HepG2 (cell line): ENCODE results near the gene SALL4. TPM values are rescaled to one million over a fixed set of nuclear protein-coding genes. Genes with fewer than 3 reads are reported as not detected.
A peak's percentile ranks its signal among the peaks of the same experiment; 100 is the strongest.

Source experiments
- AGO1 ChIP-seq: fragments of 200-400 bp; formaldehyde crosslinking; IDR thresholded peaks from 2 replicates; pipeline ENCODE4 v1.6.1; 2017; ENCODE audit warnings: mild to moderate bottlenecking, low read depth, low read length, moderate library complexity; ENCODE audit not compliant: poor library complexity, severe bottlenecking
- CBX2 ChIP-seq, 2 experiments: fragments of 200-600 bp in 1 of 2; sonication (generic); formaldehyde crosslinking in 1 of 2; IDR thresholded peaks; 2 replicates each; pipeline versions ENCODE4 v1.7.0 to v1.8.1; 2018 to 2022; ENCODE audit warnings: low read depth in 2 of 2, low read length in 1 of 2, mild to moderate bottlenecking in 1 of 2, missing genetic modification reagents in 1 of 2
- CEBPG ChIP-seq: IDR thresholded peaks from 2 replicates; pipeline ENCODE4 v1.6.1; 2016
- ERF ChIP-seq: IDR thresholded peaks from 2 replicates; pipeline ENCODE4 v1.6.1; 2018; ENCODE audit warnings: missing biosample characterization, missing genetic modification reagents
- HMG20A ChIP-seq: IDR thresholded peaks from 2 replicates; pipeline ENCODE4 v1.6.1; 2016; ENCODE audit warnings: borderline replicate concordance
- KLF16 ChIP-seq, 2 experiments: sonication (generic) in 1 of 2; formaldehyde crosslinking in 1 of 2; IDR thresholded peaks; 2 replicates each; pipeline versions ENCODE4 v1.6.1 to v1.8.0; 2016 to 2023; ENCODE audit warnings: missing genetic modification reagents in 2 of 2, missing compliant biosample characterization in 1 of 2
- MAF1 ChIP-seq: sonication (generic); formaldehyde crosslinking; IDR thresholded peaks from 2 replicates; pipeline ENCODE4 v1.5.0; 2020; ENCODE audit warnings: missing genetic modification reagents, borderline replicate concordance
- REPIN1 ChIP-seq: sonication (generic); formaldehyde crosslinking; IDR thresholded peaks from 2 replicates; pipeline ENCODE4 v1.8.0; 2022; ENCODE audit warnings: missing genetic modification reagents, low read depth, mild to moderate bottlenecking, borderline replicate concordance
- SNAPC2 ChIP-seq: sonication (generic); formaldehyde crosslinking; IDR thresholded peaks from 2 replicates; pipeline ENCODE4 v1.8.1; 2022; ENCODE audit warnings: mild to moderate bottlenecking, missing genetic modification reagents
- ZFP62 ChIP-seq: sonication (generic); formaldehyde crosslinking; IDR thresholded peaks from 2 replicates; pipeline ENCODE4 v1.4.0; 2020; ENCODE audit warnings: missing genetic modification reagents
- ZNF567 ChIP-seq: sonication (generic); formaldehyde crosslinking; IDR thresholded peaks from 2 replicates; pipeline ENCODE4 v1.8.1; 2023; ENCODE audit warnings: mild to moderate bottlenecking, missing genetic modification reagents, borderline replicate concordance
- ZNF615 ChIP-seq: sonication (generic); formaldehyde crosslinking; IDR thresholded peaks from 2 replicates; pipeline ENCODE4 v1.5.0; 2020; ENCODE audit warnings: mild to moderate bottlenecking, missing genetic modification reagents, borderline replicate concordance
- ZNF644 ChIP-seq: IDR thresholded peaks from 2 replicates; pipeline ENCODE4 v1.6.1; 2016; ENCODE audit warnings: low read depth
- ZNF720 ChIP-seq: sonication (generic); formaldehyde crosslinking; IDR thresholded peaks from 2 replicates; pipeline ENCODE4 v1.4.0; 2020; ENCODE audit warnings: missing genetic modification reagents
- ZNF775 ChIP-seq: sonication (generic); formaldehyde crosslinking; IDR thresholded peaks from 2 replicates; pipeline ENCODE4 v1.4.0; 2020; ENCODE audit warnings: missing genetic modification reagents, mild to moderate bottlenecking, moderate library complexity, borderline replicate concordance
- ZZZ3 ChIP-seq: sonication (generic); formaldehyde crosslinking; IDR thresholded peaks from 2 replicates; pipeline ENCODE4 v1.4.0; 2020; ENCODE audit warnings: missing genetic modification reagents, mild to moderate bottlenecking, borderline replicate concordance
- polyA plus RNA-seq, 8 experiments: library from polyadenylated mRNA; depleted of rRNA in 3 of 8; stranded (reverse) in 7 of 8; unstranded in 1 of 8; fragments of >200 nt; fragmentation: Illumina TruSeq in 4 of 8; extraction: Trizol in 4 of 8; gene quantifications; 2 replicates each; pipeline versions ENCODE4 v1.2.1 to v1.2.3, GENCODE V29; 2011 to 2016; ENCODE audit warnings: low read depth in 4 of 8, missing spikeins in 1 of 8, mixed read lengths in 1 of 8; ENCODE audit not compliant: insufficient read depth in 1 of 8
- total RNA-seq, 5 experiments: library from RNA; depleted of rRNA; stranded (reverse); fragments of >200 nt; fragmentation: Illumina TruSeq; extraction: Trizol; gene quantifications; 2 replicates each; pipeline ENCODE4 v1.2.3, GENCODE V29; 2016; ENCODE audit warnings: low read depth in 1 of 5
- TF ChIP-seq, protein P1 (sequence below): sonication (generic); formaldehyde crosslinking; IDR thresholded peaks from 2 replicates; pipeline ENCODE4 v1.4.0; 2020; ENCODE audit warnings: missing genetic modification reagents
- TF ChIP-seq, protein P2 (sequence below): IDR thresholded peaks from 2 replicates; pipeline ENCODE4 v1.6.1; 2016; ENCODE audit warnings: missing biosample characterization, missing genetic modification reagents, low read depth
- TF ChIP-seq, protein P3 (sequence below): sonication (generic); formaldehyde crosslinking; IDR thresholded peaks from 2 replicates; pipeline ENCODE4 v1.9.0; 2022; ENCODE audit warnings: missing genetic modification reagents, mild to moderate bottlenecking, borderline replicate concordance
- TF ChIP-seq, protein P4 (sequence below): sonication (generic); formaldehyde crosslinking; IDR thresholded peaks from 2 replicates; pipeline ENCODE4 v1.8.1; 2023; ENCODE audit warnings: mild to moderate bottlenecking, missing genetic modification reagents

The SALL4 gene
- total and polyA plus RNA-seq, 2 of the 13 experiments (the other 11 are each of a cell fraction or from before 2014, with no cell fraction given): 0.33 to 1.8 TPM

- TF ChIP-seq ZNF615 (CRISPR knock-in tag) (no peak), SNAPC2 (CRISPR knock-in tag) (peak; percentile 60), ERF (CRISPR knock-in tag) (peak; percentile 97), MAF1 (CRISPR knock-in tag) (no peak), AGO1 (no peak), CEBPG (CRISPR knock-in tag) (peak; percentile 22; the same call in 1 of the 2 replicates), ZNF720 (CRISPR knock-in tag) (peak; percentile 41; the same call in 1 of the 2 replicates), ZNF775 (CRISPR knock-in tag) (no peak), ZZZ3 (CRISPR knock-in tag) (0 out of 2 replicates have a peak, but pooled peaks have one; percentile 62), ZNF644 (CRISPR knock-in tag) (peak; percentile 91; the same call in 1 of the 2 replicates), ZNF567 (CRISPR knock-in tag) (no peak; the same call in 1 of the 2 replicates), KLF16 (CRISPR knock-in tag; IDR thresholded peaks at IDR 0.05) (peak in 1 of 2 experiments; percentile 76; a peak in 1 of 4 replicates), HMG20A (CRISPR knock-in tag) (peak; percentile 93), ZFP62 (no peak), REPIN1 (CRISPR knock-in tag) (no peak), CBX2 (IDR thresholded peaks at IDR 0.05; ENCODE audit: low read depth, low read length) (no peak), CBX2 (CRISPR knock-in tag; IDR thresholded peaks at IDR 0.05; ENCODE audit: low read depth) (no peak)
- TF ChIP-seq, protein P1, sequence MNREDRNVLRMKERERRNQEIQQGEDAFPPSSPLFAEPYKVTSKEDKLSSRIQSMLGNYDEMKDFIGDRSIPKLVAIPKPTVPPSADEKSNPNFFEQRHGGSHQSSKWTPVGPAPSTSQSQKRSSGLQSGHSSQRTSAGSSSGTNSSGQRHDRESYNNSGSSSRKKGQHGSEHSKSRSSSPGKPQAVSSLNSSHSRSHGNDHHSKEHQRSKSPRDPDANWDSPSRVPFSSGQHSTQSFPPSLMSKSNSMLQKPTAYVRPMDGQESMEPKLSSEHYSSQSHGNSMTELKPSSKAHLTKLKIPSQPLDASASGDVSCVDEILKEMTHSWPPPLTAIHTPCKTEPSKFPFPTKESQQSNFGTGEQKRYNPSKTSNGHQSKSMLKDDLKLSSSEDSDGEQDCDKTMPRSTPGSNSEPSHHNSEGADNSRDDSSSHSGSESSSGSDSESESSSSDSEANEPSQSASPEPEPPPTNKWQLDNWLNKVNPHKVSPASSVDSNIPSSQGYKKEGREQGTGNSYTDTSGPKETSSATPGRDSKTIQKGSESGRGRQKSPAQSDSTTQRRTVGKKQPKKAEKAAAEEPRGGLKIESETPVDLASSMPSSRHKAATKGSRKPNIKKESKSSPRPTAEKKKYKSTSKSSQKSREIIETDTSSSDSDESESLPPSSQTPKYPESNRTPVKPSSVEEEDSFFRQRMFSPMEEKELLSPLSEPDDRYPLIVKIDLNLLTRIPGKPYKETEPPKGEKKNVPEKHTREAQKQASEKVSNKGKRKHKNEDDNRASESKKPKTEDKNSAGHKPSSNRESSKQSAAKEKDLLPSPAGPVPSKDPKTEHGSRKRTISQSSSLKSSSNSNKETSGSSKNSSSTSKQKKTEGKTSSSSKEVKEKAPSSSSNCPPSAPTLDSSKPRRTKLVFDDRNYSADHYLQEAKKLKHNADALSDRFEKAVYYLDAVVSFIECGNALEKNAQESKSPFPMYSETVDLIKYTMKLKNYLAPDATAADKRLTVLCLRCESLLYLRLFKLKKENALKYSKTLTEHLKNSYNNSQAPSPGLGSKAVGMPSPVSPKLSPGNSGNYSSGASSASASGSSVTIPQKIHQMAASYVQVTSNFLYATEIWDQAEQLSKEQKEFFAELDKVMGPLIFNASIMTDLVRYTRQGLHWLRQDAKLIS (CRISPR knock-in tag): no peak
- TF ChIP-seq, protein P2, sequence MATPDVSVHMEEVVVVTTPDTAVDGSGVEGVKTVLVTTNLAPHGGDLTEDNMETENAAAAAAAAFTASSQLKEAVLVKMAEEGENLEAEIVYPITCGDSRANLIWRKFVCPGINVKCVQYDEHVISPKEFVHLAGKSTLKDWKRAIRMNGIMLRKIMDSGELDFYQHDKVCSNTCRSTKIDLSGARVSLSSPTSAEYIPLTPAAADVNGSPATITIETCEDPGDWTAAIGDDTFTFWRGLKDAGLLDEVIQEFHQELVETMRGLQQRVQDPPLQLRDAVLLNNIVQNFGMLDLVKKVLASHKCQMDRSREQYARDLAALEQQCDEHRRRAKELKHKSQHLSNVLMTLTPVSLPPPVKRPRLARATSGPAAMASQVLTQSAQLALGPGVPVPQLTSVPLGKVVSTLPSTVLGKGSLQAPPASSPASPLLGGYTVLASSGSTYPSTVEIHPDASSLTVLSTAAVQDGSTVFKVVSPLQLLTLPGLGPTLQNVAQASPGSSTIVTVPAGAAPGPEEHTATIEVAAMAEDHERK (CRISPR knock-in tag): peak; percentile 70
- TF ChIP-seq, protein P3, sequence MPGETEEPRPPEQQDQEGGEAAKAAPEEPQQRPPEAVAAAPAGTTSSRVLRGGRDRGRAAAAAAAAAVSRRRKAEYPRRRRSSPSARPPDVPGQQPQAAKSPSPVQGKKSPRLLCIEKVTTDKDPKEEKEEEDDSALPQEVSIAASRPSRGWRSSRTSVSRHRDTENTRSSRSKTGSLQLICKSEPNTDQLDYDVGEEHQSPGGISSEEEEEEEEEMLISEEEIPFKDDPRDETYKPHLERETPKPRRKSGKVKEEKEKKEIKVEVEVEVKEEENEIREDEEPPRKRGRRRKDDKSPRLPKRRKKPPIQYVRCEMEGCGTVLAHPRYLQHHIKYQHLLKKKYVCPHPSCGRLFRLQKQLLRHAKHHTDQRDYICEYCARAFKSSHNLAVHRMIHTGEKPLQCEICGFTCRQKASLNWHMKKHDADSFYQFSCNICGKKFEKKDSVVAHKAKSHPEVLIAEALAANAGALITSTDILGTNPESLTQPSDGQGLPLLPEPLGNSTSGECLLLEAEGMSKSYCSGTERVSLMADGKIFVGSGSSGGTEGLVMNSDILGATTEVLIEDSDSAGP: 0 out of 2 replicates have a peak, but pooled peaks have one; percentile 57
- TF ChIP-seq, protein P4, sequence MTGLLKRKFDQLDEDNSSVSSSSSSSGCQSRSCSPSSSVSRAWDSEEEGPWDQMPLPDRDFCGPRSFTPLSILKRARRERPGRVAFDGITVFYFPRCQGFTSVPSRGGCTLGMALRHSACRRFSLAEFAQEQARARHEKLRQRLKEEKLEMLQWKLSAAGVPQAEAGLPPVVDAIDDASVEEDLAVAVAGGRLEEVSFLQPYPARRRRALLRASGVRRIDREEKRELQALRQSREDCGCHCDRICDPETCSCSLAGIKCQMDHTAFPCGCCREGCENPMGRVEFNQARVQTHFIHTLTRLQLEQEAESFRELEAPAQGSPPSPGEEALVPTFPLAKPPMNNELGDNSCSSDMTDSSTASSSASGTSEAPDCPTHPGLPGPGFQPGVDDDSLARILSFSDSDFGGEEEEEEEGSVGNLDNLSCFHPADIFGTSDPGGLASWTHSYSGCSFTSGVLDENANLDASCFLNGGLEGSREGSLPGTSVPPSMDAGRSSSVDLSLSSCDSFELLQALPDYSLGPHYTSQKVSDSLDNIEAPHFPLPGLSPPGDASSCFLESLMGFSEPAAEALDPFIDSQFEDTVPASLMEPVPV (CRISPR knock-in tag): 0 out of 2 replicates have a peak, but pooled peaks have one; percentile 37
These were observed 52.1 kb downstream of the SALL4 start (continued) for GRCh38 chr20:51750037-51750769.
